NCI-H1694 treated with DMSO at 0.1 percent for 48 hours (cell line): ENCODE measurements around the gene GTSF1L.

Experiments
- DNase-seq: peaks from one replicate; lab custom pipeline; 2025; lab: John Stamatoyannopoulos, UW

Gene GTSF1L

GRCh38 chr20:43716123-43716522 lies 10.7 kb downstream of the GTSF1L start:
- DNase-seq: no peak

GRCh38 chr20:43715511-43715910 lies 11.3 kb downstream of the GTSF1L start:
- DNase-seq: no peak

GRCh38 chr20:43715044-43715443 lies 11.8 kb downstream of the GTSF1L start:
- DNase-seq: no peak

- DNase-seq: no peak
These were observed 15.6 kb downstream of the GTSF1L start for GRCh38 chr20:43711098-43711654.

- no peak for DNase-seq
These were observed 16.3 kb downstream of the GTSF1L start for GRCh38 chr20:43710370-43711044.

- DNase-seq: no peak
These were observed 24.3 kb downstream of the GTSF1L start for GRCh38 chr20:43702502-43702901.

- DNase-seq: no peak
These were observed 26.2 kb downstream of the GTSF1L start for GRCh38 chr20:43700627-43701026.

- no peak for DNase-seq
These were observed 26.7 kb downstream of the GTSF1L start for GRCh38 chr20:43699941-43700565.

GRCh38 chr20:43695571-43695970 lies 31.2 kb downstream of the GTSF1L start:
- no peak for DNase-seq

GRCh38 chr20:43694763-43695162 lies 32.0 kb downstream of the GTSF1L start:
- DNase-seq: no peak

- DNase-seq: no peak
These were observed 34.8 kb downstream of the GTSF1L start for GRCh38 chr20:43691928-43692524.

- no peak for DNase-seq
These were observed 35.7 kb downstream of the GTSF1L start for GRCh38 chr20:43690943-43691598.

- no peak for DNase-seq
These were observed 37.6 kb downstream of the GTSF1L start for GRCh38 chr20:43689165-43689564.

- no peak for DNase-seq
These were observed 40.0 kb downstream of the GTSF1L start for GRCh38 chr20:43686820-43687219.

GRCh38 chr20:43682446-43682845 lies 44.4 kb downstream of the GTSF1L start:
- DNase-seq: no peak

- no peak for DNase-seq
These were observed 44.8 kb downstream of the GTSF1L start for GRCh38 chr20:43681991-43682410.

GRCh38 chr20:43681468-43681942 lies 45.3 kb downstream of the GTSF1L start:
- no peak for DNase-seq

GRCh38 chr20:43680981-43681380 lies 45.8 kb downstream of the GTSF1L start:
- DNase-seq: no peak

GRCh38 chr20:43676368-43676767 lies 50.4 kb downstream of the GTSF1L start:
- no peak for DNase-seq
